Fibroblast of peridontal ligament (primary cell): ENCODE data around the gene CSRNP2.
A peak's percentile ranks its signal among the peaks of the same experiment; 100 is the strongest.
"Not testable (repeated sequence)": the region's sequence is repeated elsewhere in the genome, so short reads cannot be mapped to it uniquely, and the experiment has no call there.

Experiments used
- DNase-seq: peaks from one replicate; pipeline ENCODE4 v3.0.0-alpha.2; 2010; ENCODE audit errors: extremely low read depth

The CSRNP2 gene

GRCh38 chr12:51083126-51083833 lies at the start of gene CSRNP2:
CSRNP2 (minus strand) TSS chr12:51083596; CDS start chr12:51076561, 7,035 bp downstream.
- DNase-seq, result peak; percentile 93

- no peak for DNase-seq
Measured at GRCh38 chr12:51132693-51133092, 49.3 kb upstream of the CSRNP2 start.

GRCh38 chr12:51131745-51132521 lies 48.5 kb upstream of the CSRNP2 start:
- DNase-seq, result no peak

GRCh38 chr12:51128919-51129318 lies 45.5 kb upstream of the CSRNP2 start:
- DNase-seq, result peak; percentile 70

- DNase-seq, result peak; percentile 18
Measured at GRCh38 chr12:51127050-51127729, 43.8 kb upstream of the CSRNP2 start.

- DNase-seq, result no peak
Measured at GRCh38 chr12:51126297-51126696, 42.9 kb upstream of the CSRNP2 start.

- no peak for DNase-seq
Measured at GRCh38 chr12:51124504-51124903, 41.1 kb upstream of the CSRNP2 start.

- DNase-seq, result no peak
Measured at GRCh38 chr12:51122844-51123243, 39.4 kb upstream of the CSRNP2 start.

GRCh38 chr12:51118706-51119105 lies 35.3 kb upstream of the CSRNP2 start:
- no peak for DNase-seq

- DNase-seq, result no peak
Measured at GRCh38 chr12:51115533-51115932, 32.1 kb upstream of the CSRNP2 start.

GRCh38 chr12:51108136-51108535 lies 24.7 kb upstream of the CSRNP2 start:
- DNase-seq, result no peak

- no peak for DNase-seq
Measured at GRCh38 chr12:51103977-51104376, 20.6 kb upstream of the CSRNP2 start.

GRCh38 chr12:51098611-51099010 lies 15.2 kb upstream of the CSRNP2 start:
- no peak for DNase-seq

- no peak for DNase-seq
Measured at GRCh38 chr12:51090705-51091229, 7.4 kb upstream of the CSRNP2 start.

- DNase-seq, result no peak
Measured at GRCh38 chr12:51087818-51088217, 4.4 kb upstream of the CSRNP2 start.

- DNase-seq, result no peak
Measured at GRCh38 chr12:51086933-51087332, 3.5 kb upstream of the CSRNP2 start.

GRCh38 chr12:51085757-51086156 lies 2.4 kb upstream of the CSRNP2 start:
- DNase-seq, result no peak

GRCh38 chr12:51082561-51083125 lies 753 bp downstream of the CSRNP2 start:
- peak; percentile 46 for DNase-seq

GRCh38 chr12:51081421-51081820 lies 2.0 kb downstream of the CSRNP2 start:
- DNase-seq, result no peak

GRCh38 chr12:51080136-51080535 lies 3.3 kb downstream of the CSRNP2 start:
- DNase-seq, result no peak

GRCh38 chr12:51078866-51079265 lies 4.5 kb downstream of the CSRNP2 start:
- not testable (repeated sequence) for DNase-seq

GRCh38 chr12:51078346-51078745 lies 5.0 kb downstream of the CSRNP2 start:
- DNase-seq, result not testable (repeated sequence)
